Neural cell (in vitro differentiated cells): ENCODE measurements around the gene C19orf33.

Experiments used
- EP300 ChIP-seq: fragments of 450-650 bp; conservative IDR thresholded peaks from 2 replicates; pipeline ENCODE4 v1.6.1; 2014; ENCODE audit warnings: antibody characterized with exemption, mild to moderate bottlenecking, moderate library complexity; ENCODE audit not compliant: poor library complexity, severe bottlenecking
- EZH2 ChIP-seq: fragments of 200-600, 300-800 bp; shearing (Covaris generic), sonication (generic); IDR thresholded peaks from 2 replicates; pipeline ENCODE4 v1.6.1; 2014; ENCODE audit warnings: antibody characterized with exemption, low read length, borderline replicate concordance, mild to moderate bottlenecking; ENCODE audit not compliant: insufficient read depth, poor library complexity, severe bottlenecking
- MXI1 ChIP-seq: fragments of 450-650 bp; conservative IDR thresholded peaks from 2 replicates; pipeline ENCODE4 v1.6.1; 2014; ENCODE audit warnings: antibody characterized with exemption, mild to moderate bottlenecking; ENCODE audit not compliant: poor library complexity, severe bottlenecking
- RAD21 ChIP-seq: fragments of 450-650 bp; conservative IDR thresholded peaks from 2 replicates; pipeline ENCODE4 v1.6.1; 2014; ENCODE audit warnings: antibody characterized with exemption, mild to moderate bottlenecking, moderate library complexity
- REST ChIP-seq: IDR thresholded peaks from 2 replicates; pipeline ENCODE4 v1.6.1; 2012; ENCODE audit warnings: borderline replicate concordance
- TF ChIP-seq, protein P1 (sequence below): fragments of 450-650 bp; IDR thresholded peaks from 2 replicates; pipeline ENCODE4 v1.5.1; 2014; ENCODE audit warnings: antibody characterized with exemption, mild to moderate bottlenecking, moderate library complexity; ENCODE audit not compliant: poor library complexity, severe bottlenecking

DNA sequence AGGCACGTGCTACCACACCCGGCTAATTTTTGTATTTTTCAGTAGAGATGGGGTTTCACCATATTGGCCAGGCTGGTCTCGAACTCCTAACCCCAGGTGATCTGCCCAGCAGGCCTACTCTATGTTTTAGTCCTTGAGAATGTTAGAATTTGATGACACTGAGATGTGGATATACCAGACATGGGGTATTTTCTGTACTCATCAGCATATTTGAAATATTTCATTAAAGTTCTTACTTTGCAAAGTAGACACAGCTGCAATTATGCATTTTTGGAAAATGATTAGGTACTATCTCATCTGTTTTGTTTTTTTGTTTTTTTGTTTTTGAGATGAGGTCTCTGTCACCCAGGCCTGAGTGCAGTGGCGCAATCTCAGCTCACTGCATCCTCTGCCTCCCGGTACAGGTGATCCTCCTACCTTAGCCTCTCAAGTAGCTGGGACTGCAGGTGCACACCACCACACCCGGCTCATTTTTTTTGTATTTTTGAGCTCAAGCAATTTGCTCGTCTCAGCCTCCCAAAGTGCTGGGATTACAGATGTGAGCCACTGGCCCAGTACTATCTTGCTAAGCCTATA is 27.0 kb upstream of the C19orf33 start:
- TF ChIP-seq EP300 = no peak
- TF ChIP-seq, protein P1, sequence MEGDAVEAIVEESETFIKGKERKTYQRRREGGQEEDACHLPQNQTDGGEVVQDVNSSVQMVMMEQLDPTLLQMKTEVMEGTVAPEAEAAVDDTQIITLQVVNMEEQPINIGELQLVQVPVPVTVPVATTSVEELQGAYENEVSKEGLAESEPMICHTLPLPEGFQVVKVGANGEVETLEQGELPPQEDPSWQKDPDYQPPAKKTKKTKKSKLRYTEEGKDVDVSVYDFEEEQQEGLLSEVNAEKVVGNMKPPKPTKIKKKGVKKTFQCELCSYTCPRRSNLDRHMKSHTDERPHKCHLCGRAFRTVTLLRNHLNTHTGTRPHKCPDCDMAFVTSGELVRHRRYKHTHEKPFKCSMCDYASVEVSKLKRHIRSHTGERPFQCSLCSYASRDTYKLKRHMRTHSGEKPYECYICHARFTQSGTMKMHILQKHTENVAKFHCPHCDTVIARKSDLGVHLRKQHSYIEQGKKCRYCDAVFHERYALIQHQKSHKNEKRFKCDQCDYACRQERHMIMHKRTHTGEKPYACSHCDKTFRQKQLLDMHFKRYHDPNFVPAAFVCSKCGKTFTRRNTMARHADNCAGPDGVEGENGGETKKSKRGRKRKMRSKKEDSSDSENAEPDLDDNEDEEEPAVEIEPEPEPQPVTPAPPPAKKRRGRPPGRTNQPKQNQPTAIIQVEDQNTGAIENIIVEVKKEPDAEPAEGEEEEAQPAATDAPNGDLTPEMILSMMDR = no peak
- TF ChIP-seq RAD21 = no peak
- TF ChIP-seq EZH2 = no peak
- TF ChIP-seq MXI1 = no peak
- no peak for TF ChIP-seq REST
